GM18517 (cell line): ENCODE data around the gene CSTF3.
"Not testable (repeated sequence)": the region's sequence is repeated elsewhere in the genome, so short reads cannot be mapped to it uniquely, and the experiment has no call there.

ENCODE experiments used
- ATAC-seq: cut with Tn5 transposase; IDR thresholded peaks from one replicate; pipeline ENCODE4 v1.9.1; 2021; ENCODE audit warnings: mild to moderate bottlenecking, moderate library complexity; ENCODE audit not compliant: unreplicated experiment

Gene CSTF3

GRCh38 chr11:33162831-33163230 lies 1.6 kb upstream of the CSTF3 start:
- no peak for ATAC-seq

GRCh38 chr11:33160587-33160986 lies 693 bp downstream of the CSTF3 start:
- ATAC-seq = no peak

GRCh38 chr11:33160136-33160535 lies 1.1 kb downstream of the CSTF3 start:
- ATAC-seq = no peak

- not testable (repeated sequence) for ATAC-seq
Measured at GRCh38 chr11:33159378-33159867, 1.9 kb downstream of the CSTF3 start.

GRCh38 chr11:33158596-33159275 lies 2.5 kb downstream of the CSTF3 start:
- ATAC-seq = no peak

GRCh38 chr11:33157103-33158027 lies 3.9 kb downstream of the CSTF3 start:
- ATAC-seq = no peak

- ATAC-seq = no peak
Measured at GRCh38 chr11:33151399-33151798, 9.9 kb downstream of the CSTF3 start.

GRCh38 chr11:33147559-33147958 lies 13.7 kb downstream of the CSTF3 start:
- no peak for ATAC-seq

GRCh38 chr11:33135768-33136443 lies 25.4 kb downstream of the CSTF3 start:
- no peak for ATAC-seq

- ATAC-seq = no peak
Measured at GRCh38 chr11:33135216-33135615, 26.1 kb downstream of the CSTF3 start.

GRCh38 chr11:33134276-33134675 lies 27.0 kb downstream of the CSTF3 start:
- no peak for ATAC-seq

GRCh38 chr11:33133761-33134160 lies 27.5 kb downstream of the CSTF3 start:
- ATAC-seq = no peak

GRCh38 chr11:33132510-33132909 lies 28.8 kb downstream of the CSTF3 start:
- no peak for ATAC-seq

- ATAC-seq = no peak
Measured at GRCh38 chr11:33128739-33129138, 32.5 kb downstream of the CSTF3 start.

GRCh38 chr11:33125611-33126010 lies 35.7 kb downstream of the CSTF3 start:
- no peak for ATAC-seq

GRCh38 chr11:33125025-33125424 lies 36.3 kb downstream of the CSTF3 start:
- no peak for ATAC-seq

GRCh38 chr11:33122696-33123095 lies 38.6 kb downstream of the CSTF3 start:
- not testable (repeated sequence) for ATAC-seq

- ATAC-seq = no peak
Measured at GRCh38 chr11:33116535-33116934, 44.7 kb downstream of the CSTF3 start.

- no peak for ATAC-seq
Measured at GRCh38 chr11:33110083-33110482, 51.2 kb downstream of the CSTF3 start.

- ATAC-seq = no peak
Measured at GRCh38 chr11:33109294-33109895, 51.9 kb downstream of the CSTF3 start.

GRCh38 chr11:33103836-33104235 lies 57.4 kb downstream of the CSTF3 start:
- no peak for ATAC-seq
